Measurements from ENCODE around the gene KIRREL1.
"Not testable (repeated sequence)": the region's sequence is repeated elsewhere in the genome, so short reads cannot be mapped to it uniquely, and the experiment has no call there.

KIRREL1 gene

GRCh38 chr1:158112994-158113758 lies 119.7 kb downstream of the KIRREL1 start:
- DNase-seq, result no peak

GRCh38 chr1:158113759-158114127 lies 120.3 kb downstream of the KIRREL1 start:
- DNase-seq, result no peak

GRCh38 chr1:158115126-158115525 lies 121.7 kb downstream of the KIRREL1 start:
- no peak for DNase-seq

GRCh38 chr1:158116311-158117167 lies 123.1 kb downstream of the KIRREL1 start:
- no peak for DNase-seq

GRCh38 chr1:158117854-158118704 lies 124.6 kb downstream of the KIRREL1 start:
- DNase-seq, result no peak

GRCh38 chr1:158118713-158119402 lies 125.4 kb downstream of the KIRREL1 start:
- no peak for DNase-seq

- DNase-seq, result no peak
Measured at GRCh38 chr1:158119976-158120653, 126.7 kb downstream of the KIRREL1 start.

- DNase-seq, result no peak
Measured at GRCh38 chr1:158121604-158122254, 128.3 kb downstream of the KIRREL1 start.

GRCh38 chr1:158122833-158123388 lies 129.5 kb downstream of the KIRREL1 start:
- no peak for DNase-seq

- no peak for DNase-seq
Measured at GRCh38 chr1:158124034-158124433, 130.6 kb downstream of the KIRREL1 start.

GRCh38 chr1:158124999-158125398 lies 131.6 kb downstream of the KIRREL1 start:
- no peak for DNase-seq

- DNase-seq, result no peak
Measured at GRCh38 chr1:158126425-158126824, 133.0 kb downstream of the KIRREL1 start.

GRCh38 chr1:158128531-158128930 lies 135.1 kb downstream of the KIRREL1 start:
- not testable (repeated sequence) for DNase-seq

- DNase-seq, result no peak
Measured at GRCh38 chr1:158131217-158131616, 137.8 kb downstream of the KIRREL1 start.

GRCh38 chr1:158140764-158141192 lies 147.3 kb downstream of the KIRREL1 start:
- no peak for DNase-seq

GRCh38 chr1:158145173-158145719 lies 151.8 kb downstream of the KIRREL1 start:
- DNase-seq, result no peak

- no peak for DNase-seq
Measured at GRCh38 chr1:158146165-158146564, 152.7 kb downstream of the KIRREL1 start.

- no peak for DNase-seq
Measured at GRCh38 chr1:158146739-158147138, 153.3 kb downstream of the KIRREL1 start.

- DNase-seq, result no peak
Measured at GRCh38 chr1:158147401-158147800, 154.0 kb downstream of the KIRREL1 start.

GRCh38 chr1:158147869-158148268 lies 154.4 kb downstream of the KIRREL1 start:
- DNase-seq, result no peak

- no peak for DNase-seq
Measured at GRCh38 chr1:158148468-158148867, 155.0 kb downstream of the KIRREL1 start.

All from activated gamma-delta T cell (primary cell).